ENCODE measurements around the gene DNAJC22. TPM values are rescaled to one million over a fixed set of nuclear protein-coding genes. Genes with fewer than 3 reads are reported as not detected.
A peak's percentile ranks its signal among the peaks of the same experiment; 100 is the strongest.

The DNAJC22 gene
- total and polyA plus RNA-seq, 2 of the 13 experiments (the other 11 are each of a cell fraction or from before 2014, with no cell fraction given), result 25.2 to 31.7 TPM

GRCh38 chr12:49347311-49348193 lies 864 bp downstream of the DNAJC22 start (continued):
- peak; percentile 65; the same call in 1 of the 2 replicates for TF ChIP-seq ESRRA (CRISPR knock-in tag; IDR thresholded peaks at IDR 0.05; ENCODE audit: low read depth)
- no peak for TF ChIP-seq ARID3A (IDR thresholded peaks at IDR 0.05; ENCODE audit: low read depth, low read length)
- TF ChIP-seq PREB (CRISPR knock-in tag; IDR thresholded peaks at IDR 0.05), result no peak
- TF ChIP-seq FOSL1 (CRISPR knock-in tag; IDR thresholded peaks at IDR 0.05; ENCODE audit: borderline replicate concordance), result no peak
- peak; percentile 54 for TF ChIP-seq ZNF292 (CRISPR knock-in tag; IDR thresholded peaks at IDR 0.05; ENCODE audit: borderline replicate concordance, low read depth)
- TF ChIP-seq ZNF776 (CRISPR knock-in tag; IDR thresholded peaks at IDR 0.05), result no peak
- no peak for TF ChIP-seq ZNF572 (CRISPR knock-in tag; IDR thresholded peaks at IDR 0.05)
- peak; percentile 75; the same call in 1 of the 2 replicates for TF ChIP-seq IKZF5 (CRISPR knock-in tag; IDR thresholded peaks at IDR 0.05)
- TF ChIP-seq AHDC1 (CRISPR knock-in tag; IDR thresholded peaks at IDR 0.05; ENCODE audit: borderline replicate concordance), result peak; percentile 79; the same call in 1 of the 2 replicates
- no peak; the same call in 1 of the 2 replicates for TF ChIP-seq ZNF576 (CRISPR knock-in tag; IDR thresholded peaks at IDR 0.05)
- TF ChIP-seq ARID4A (CRISPR knock-in tag; IDR thresholded peaks at IDR 0.05; ENCODE audit: borderline replicate concordance), result peak; percentile 82; the same call in 1 of the 2 replicates
- peak; percentile 95 for TF ChIP-seq POLR2AphosphoS5 (IDR thresholded peaks at IDR 0.05; ENCODE audit: low read depth, low read length)
